8988T (cell line): Measurements from ENCODE around the gene AGPAT3.
"Not testable (repeated sequence)": the region's sequence is repeated elsewhere in the genome, so short reads cannot be mapped to it uniquely, and the experiment has no call there.

Source experiments
- DNase-seq: peaks from one replicate; pipeline ENCODE4 v3.0.0; 2011

The AGPAT3 gene

GRCh38 chr21:43884861-43885417, 19.9 kb downstream of the AGPAT3 start:
- no peak for DNase-seq

GRCh38 chr21:43885721-43886120, 20.7 kb downstream of the AGPAT3 start:
- no peak for DNase-seq

- DNase-seq, result no peak
These were observed 21.5 kb downstream of the AGPAT3 start for GRCh38 chr21:43886565-43886964.

DNA sequence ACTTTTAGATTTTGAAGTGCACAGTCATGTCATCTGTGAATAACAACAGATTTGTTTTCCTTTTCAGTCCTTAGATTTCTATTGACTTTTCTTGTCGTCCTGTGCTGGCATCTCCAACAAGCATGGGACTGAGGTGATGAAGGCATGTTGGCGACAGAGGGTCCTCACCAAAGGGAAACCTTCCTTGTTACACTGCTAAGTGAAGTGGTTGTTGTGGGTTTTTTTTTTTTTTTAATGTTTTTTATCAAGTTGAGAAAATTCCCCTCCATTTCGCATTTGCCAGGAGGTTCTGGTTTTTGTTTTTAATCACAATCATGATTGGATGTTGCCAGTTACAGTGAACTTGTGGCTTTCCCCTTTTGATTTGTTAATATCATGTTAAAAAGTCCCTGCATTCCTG, 24.0 kb downstream of the AGPAT3 start:
- DNase-seq, result no peak

DNA sequence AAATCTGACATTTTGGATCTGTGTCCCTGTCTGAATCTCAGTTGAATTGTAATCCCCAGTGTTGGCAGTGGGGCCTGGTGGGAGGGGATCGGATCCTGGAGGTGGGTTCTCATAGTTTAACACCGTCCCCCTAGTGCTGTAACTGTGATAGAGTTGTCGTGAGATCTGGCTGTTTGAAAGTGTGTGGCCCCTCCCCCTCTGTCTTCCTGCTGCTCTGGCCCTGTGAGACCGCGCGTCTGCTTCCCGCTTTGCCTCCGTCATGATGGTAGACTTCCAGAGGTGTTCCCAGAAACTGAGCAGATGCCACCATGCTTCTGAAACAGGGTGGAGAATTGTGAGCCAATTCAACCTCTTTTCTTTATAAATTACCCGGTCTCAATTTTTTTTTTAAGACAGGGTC, 25.0 kb downstream of the AGPAT3 start:
- no peak for DNase-seq

DNA sequence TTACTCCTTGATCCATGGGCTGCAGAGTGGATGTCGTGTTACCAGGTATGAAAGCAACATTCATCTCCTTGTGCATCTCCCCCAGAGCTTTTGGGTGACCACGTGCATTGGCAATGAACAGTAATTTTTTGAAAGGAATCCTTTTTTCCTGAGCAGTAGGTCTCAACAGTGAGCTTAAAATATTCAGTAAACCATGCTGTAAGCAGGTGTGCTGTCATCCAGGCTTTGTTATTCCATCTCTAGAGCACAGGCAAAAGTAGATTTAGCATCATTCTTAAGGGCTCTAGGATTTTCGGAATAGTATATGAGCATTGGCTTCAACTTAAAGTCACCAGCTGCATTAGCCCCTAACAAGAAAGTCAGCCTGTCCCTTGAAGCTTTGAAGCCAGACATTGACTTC, 27.3 kb downstream of the AGPAT3 start:
- DNase-seq, result no peak

DNA sequence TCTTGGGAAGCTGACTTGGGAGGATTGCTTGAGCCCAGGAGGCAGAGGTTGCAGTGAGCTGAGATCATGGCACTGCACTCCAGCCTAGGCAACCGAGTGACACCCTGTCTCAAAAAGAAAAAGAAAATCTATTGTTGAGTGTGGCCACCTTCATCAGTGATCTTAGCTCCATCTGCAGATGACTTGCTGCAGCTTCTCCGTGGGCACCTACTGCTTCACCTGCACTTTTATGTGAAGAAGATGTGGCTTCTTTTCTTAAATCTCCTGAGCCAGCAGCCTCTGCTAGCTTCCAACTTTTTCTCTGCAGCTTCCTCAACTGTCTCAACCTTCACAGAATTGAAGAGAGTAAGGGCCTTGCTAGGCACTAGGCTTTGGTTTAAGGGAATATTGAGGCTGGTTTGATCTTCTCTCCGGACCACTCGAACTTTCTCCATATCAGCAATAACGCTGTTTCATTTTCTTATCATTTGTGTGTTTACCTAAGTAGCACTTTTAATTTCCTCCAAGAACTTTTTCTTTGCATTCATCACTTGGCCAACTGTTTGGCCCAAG, 28.0 kb downstream of the AGPAT3 start:
- DNase-seq, result no peak

- DNase-seq, result no peak
These were observed 28.6 kb downstream of the AGPAT3 start for GRCh38 chr21:43893536-43894205.

DNA sequence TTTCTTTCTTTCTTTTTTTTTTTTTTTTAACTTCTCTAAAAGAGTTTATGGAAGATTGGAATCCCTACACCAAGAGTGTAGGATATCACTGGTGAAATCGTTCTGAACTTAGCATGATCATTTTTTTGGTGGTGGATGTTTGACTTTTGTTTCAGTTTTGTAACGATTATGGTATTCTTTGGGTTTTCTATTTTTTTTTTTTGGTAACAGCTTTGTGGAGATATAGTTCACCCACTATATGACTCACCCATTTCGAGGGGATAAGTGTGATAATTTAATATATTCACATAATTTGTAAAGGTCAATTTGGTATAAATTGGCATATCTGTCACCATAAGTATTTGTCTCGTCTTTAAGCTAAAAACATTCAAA, 29.2 kb downstream of the AGPAT3 start:
- no peak for DNase-seq

- no peak for DNase-seq
These were observed 30.2 kb downstream of the AGPAT3 start for GRCh38 chr21:43895196-43895595.

- DNase-seq, result not testable (repeated sequence)
These were observed 31.8 kb downstream of the AGPAT3 start for GRCh38 chr21:43896696-43897299.

DNA sequence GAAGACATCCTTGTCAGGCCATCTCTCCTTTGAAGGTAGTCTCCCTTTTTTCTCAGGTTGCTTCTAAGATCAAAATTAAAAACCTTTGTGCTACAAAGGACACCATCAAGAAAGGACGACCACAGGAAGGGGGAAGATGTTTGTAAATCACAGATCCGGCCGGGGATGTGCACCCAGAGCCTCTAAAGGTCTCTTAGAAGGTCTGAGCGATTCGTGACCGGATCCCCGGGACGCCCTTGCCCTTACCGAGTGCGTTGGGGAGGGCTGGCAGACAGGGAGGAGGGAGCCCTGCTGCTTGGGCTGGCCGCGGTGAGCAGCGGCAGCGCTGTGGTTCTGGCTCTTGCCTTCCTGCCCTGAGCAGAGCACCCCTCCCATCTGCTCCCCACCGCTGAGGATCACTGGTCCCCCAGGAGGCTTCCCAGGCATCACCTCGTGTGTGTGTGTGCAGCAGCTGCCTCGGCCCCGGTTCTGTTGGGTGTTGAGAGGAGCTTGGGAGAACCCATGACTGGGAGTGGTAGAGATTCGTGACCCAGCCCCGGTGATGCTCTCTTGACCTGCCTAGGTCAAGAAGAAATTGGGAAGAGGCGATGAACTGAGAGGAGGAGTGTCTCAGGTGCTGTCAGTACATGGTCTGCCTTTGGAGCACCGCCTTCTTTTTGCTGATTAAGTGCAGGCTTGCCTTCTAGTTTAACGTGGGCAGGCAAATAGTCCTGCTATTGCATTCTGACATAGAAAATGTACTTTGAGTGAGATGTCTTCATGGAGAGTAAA, 34.5 kb downstream of the AGPAT3 start:
- no peak for DNase-seq

DNA sequence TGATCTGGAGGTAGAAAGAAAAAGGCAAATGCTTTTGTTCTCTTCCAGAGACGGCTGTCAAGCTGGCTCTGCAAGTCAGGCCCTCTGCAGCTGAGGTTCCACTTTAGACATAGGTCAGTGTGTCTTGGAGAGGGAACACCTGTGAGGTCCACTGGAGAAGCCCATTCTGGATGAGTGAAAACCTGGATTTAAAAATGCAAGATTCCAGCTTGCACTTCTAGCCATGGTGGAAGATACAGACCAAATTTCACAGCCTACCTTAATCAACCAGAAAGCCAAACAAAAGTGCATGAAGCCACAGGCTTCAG, 35.0 kb downstream of the AGPAT3 start:
- DNase-seq, result no peak

- DNase-seq, result no peak
These were observed 35.7 kb downstream of the AGPAT3 start for GRCh38 chr21:43900690-43901089.

GRCh38 chr21:43902441-43902840, 37.4 kb downstream of the AGPAT3 start:
- no peak for DNase-seq

- DNase-seq, result no peak
These were observed 38.5 kb downstream of the AGPAT3 start for GRCh38 chr21:43903451-43904091.

- DNase-seq, result no peak
These were observed 39.3 kb downstream of the AGPAT3 start for GRCh38 chr21:43904331-43904781.

- no peak for DNase-seq
These were observed 40.9 kb downstream of the AGPAT3 start for GRCh38 chr21:43905726-43906455.

DNA sequence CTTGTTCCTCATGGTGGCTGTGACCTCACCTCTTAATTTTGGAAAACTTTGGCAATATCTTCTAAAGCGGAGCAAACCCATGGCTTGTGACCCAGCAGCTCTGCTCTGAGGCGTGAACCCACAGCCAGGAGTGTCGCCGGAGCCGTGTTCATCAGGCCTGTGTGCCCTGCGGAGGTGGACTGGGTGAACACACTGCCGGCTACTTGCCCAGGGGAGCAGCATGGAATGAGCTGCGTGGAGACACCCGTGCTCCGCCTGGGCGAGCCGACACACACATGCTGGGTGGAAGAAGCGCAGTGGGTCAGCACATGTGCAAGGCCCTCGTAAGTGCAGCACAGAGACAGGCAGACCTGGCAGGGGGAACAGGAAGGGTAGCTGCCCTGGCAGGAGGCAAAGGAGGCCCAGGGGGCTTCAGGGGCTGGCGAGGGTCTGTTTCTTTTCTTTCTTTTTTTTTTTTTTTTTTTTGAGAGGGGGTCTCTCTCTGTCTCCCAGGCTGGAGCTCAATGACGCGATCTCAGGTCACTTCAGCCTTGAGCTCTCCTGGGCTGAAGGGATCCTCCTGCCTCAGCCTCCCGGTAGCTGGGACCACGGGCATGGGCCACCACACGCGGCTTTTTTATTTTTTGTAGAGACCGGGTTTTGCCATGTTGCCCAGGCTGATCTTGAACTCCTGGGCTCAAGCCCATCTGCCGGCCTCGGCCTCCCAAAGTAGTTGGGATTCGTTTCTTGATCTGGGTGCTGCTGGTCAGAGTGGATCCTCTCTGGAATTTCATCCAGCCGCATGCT, 41.8 kb downstream of the AGPAT3 start:
- no peak for DNase-seq

DNA sequence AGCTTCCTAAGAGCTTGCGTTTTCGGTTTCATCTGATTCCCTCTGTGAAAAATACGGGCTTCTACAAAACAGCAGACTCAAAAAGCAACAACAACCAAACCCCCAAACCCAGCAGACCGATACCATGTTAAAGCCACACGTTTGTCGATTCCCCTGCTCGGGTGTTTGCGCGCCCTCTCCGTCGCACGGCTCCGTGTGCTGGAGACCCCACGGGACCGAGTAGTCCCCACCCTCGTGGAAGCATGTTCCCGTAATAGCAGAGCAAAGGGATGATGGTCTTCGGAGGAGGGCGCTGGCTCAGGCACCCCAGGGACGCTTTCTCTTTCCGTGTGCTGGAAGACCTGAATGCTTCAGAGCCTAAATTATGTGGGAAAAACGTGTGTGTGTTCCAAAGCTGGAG, 42.7 kb downstream of the AGPAT3 start:
- DNase-seq, result no peak

- DNase-seq, result no peak
These were observed 43.1 kb downstream of the AGPAT3 start for GRCh38 chr21:43908167-43908566.
